ENCODE results near the gene DNAAF8. TPM values are rescaled to one million over a fixed set of nuclear protein-coding genes. Genes with fewer than 3 reads are reported as not detected.

The DNAAF8 gene
- total and polyA plus RNA-seq, 2 experiments from 2014 or later = 0.07 to 0.77 TPM

GRCh38 chr16:4700997-4701743 lies 33.2 kb upstream of the DNAAF8 start:
- Histone ChIP-seq H3K27me3 (no peaks in the 10 kb centered on the region), H3K4me3 (no peak overlapping the region), H3K27ac (no peak overlapping the region), H3K4me1 (ENCODE audit: low read depth) (no peaks in the 10 kb centered on the region), H3K9me3 (ENCODE audit: low read depth) (no peaks in the 10 kb centered on the region), H3K36me3 (peaks cover 44% of the 10 kb centered on the region)
- DNase-seq (ENCODE audit: low read depth in 1 of 2, low spot score in 1 of 2) = no peak
- TF ChIP-seq CTCF (IDR thresholded peaks at IDR 0.05; ENCODE audit: low read depth, low read length) = no peak

- H3K9me3 ChIP-seq (ENCODE audit: low read depth) = no peaks in the 10 kb centered on the region
- no peak for DNase-seq (ENCODE audit: low read depth in 1 of 2, low spot score in 1 of 2)
- no peak for TF ChIP-seq CTCF (IDR thresholded peaks at IDR 0.05; ENCODE audit: low read depth, low read length)
- H3K4me3 ChIP-seq = no peak overlapping the region
- no peak overlapping the region for H3K27ac ChIP-seq
- H3K36me3 ChIP-seq = peaks cover 44% of the 10 kb centered on the region
- H3K27me3 ChIP-seq = no peaks in the 10 kb centered on the region
- no peaks in the 10 kb centered on the region for H3K4me1 ChIP-seq (ENCODE audit: low read depth)
Observed at GRCh38 chr16:4701791-4702465, 32.4 kb upstream of the DNAAF8 start.

GRCh38 chr16:4702466-4702808 lies 31.9 kb upstream of the DNAAF8 start:
- Histone ChIP-seq H3K4me3 (no peak overlapping the region), H3K27ac (no peak overlapping the region), H3K9me3 (ENCODE audit: low read depth) (no peaks in the 10 kb centered on the region), H3K4me1 (ENCODE audit: low read depth) (no peaks in the 10 kb centered on the region), H3K27me3 (no peaks in the 10 kb centered on the region), H3K36me3 (peaks cover 46% of the 10 kb centered on the region)
- TF ChIP-seq CTCF (IDR thresholded peaks at IDR 0.05; ENCODE audit: low read depth, low read length) = no peak
- no peak for DNase-seq (ENCODE audit: low read depth in 1 of 2, low spot score in 1 of 2)

GRCh38 chr16:4703906-4704305 lies 30.4 kb upstream of the DNAAF8 start:
- no peak overlapping the region for H3K27ac ChIP-seq
- H3K9me3 ChIP-seq (ENCODE audit: low read depth) = no peaks in the 10 kb centered on the region
- no peak for TF ChIP-seq CTCF (IDR thresholded peaks at IDR 0.05; ENCODE audit: low read depth, low read length)
- H3K4me3 ChIP-seq = no peak overlapping the region
- peaks cover 38% of the 10 kb centered on the region for H3K36me3 ChIP-seq
- no peaks in the 10 kb centered on the region for H3K27me3 ChIP-seq
- no peak for DNase-seq (ENCODE audit: low read depth in 1 of 2, low spot score in 1 of 2)
- H3K4me1 ChIP-seq (ENCODE audit: low read depth) = no peaks in the 10 kb centered on the region

- DNase-seq (ENCODE audit: low read depth in 1 of 2, low spot score in 1 of 2) = no peak
- Histone ChIP-seq H3K4me1 (ENCODE audit: low read depth) (no peaks in the 10 kb centered on the region), H3K9me3 (ENCODE audit: low read depth) (no peaks in the 10 kb centered on the region), H3K27me3 (no peaks in the 10 kb centered on the region), H3K36me3 (peaks cover 33% of the 10 kb centered on the region), H3K4me3 (no peak overlapping the region), H3K27ac (no peak overlapping the region)
- no peak for TF ChIP-seq CTCF (IDR thresholded peaks at IDR 0.05; ENCODE audit: low read depth, low read length)
Observed at GRCh38 chr16:4704491-4704890, 29.8 kb upstream of the DNAAF8 start.
